Bronchial epithelial cell (primary cell): Measurements from ENCODE around the gene PPP2R5C. TPM values are rescaled to one million over a fixed set of nuclear protein-coding genes. Genes with fewer than 3 reads are reported as not detected.

ENCODE experiments used
- DNase-seq: peaks from one replicate; pipeline ENCODE4 v3.0.0-alpha.2; 2010; ENCODE audit warnings: low read depth
- FAIRE-seq: peaks from 2 replicates; lab custom pipeline; 2011; peaks lifted over from hg19 to GRCh38; lab: Jason Lieb, UNC
- H3K27me3 ChIP-seq: 2 replicates; pipeline ENCODE4 v1.5.1; 2011; ENCODE audit warnings: low read length; ENCODE audit not compliant: control insufficient read depth, insufficient read depth
- H3K36me3 ChIP-seq: 2 replicates; pipeline ENCODE4 v1.5.1; 2011; ENCODE audit warnings: low read length; ENCODE audit not compliant: control insufficient read depth, insufficient read depth
- H3K4me3 ChIP-seq: 2 replicates; pipeline ENCODE4 v1.5.1; 2011; ENCODE audit warnings: mild to moderate bottlenecking, low read depth, low read length, control low read depth
- CTCF ChIP-seq: IDR thresholded peaks from 2 replicates; pipeline ENCODE4 v1.5.1; 2011; ENCODE audit warnings: mild to moderate bottlenecking, moderate library complexity, low read length, control low read depth, inconsistent platforms; ENCODE audit not compliant: insufficient read depth, severe bottlenecking
- total RNA-seq: library from RNA; depleted of rRNA; stranded (reverse); fragments of >200 nt; gene quantifications from 2 replicates; pipeline ENCODE4 v1.2.1, GENCODE V29; 2014

PPP2R5C gene
- total RNA-seq, 1 donor from 2014 or later = 71.3 TPM

- H3K4me3 ChIP-seq = no peak overlapping the region
- no peak for DNase-seq
- H3K36me3 ChIP-seq = peaks cover 8% of the 10 kb centered on the region
- peak; percentile 58 for FAIRE-seq
- TF ChIP-seq CTCF = no peak
- H3K27me3 ChIP-seq = no peaks in the 10 kb centered on the region
Observed at GRCh38 chr14:101914083-101914482, 152.6 kb downstream of the PPP2R5C start.

GRCh38 chr14:101915871-101916815, 154.6 kb downstream of the PPP2R5C start:
- Histone ChIP-seq H3K36me3 (peaks cover 5% of the 10 kb centered on the region), H3K27me3 (no peaks in the 10 kb centered on the region), H3K4me3 (no peak overlapping the region)
- DNase-seq = no peak
- TF ChIP-seq CTCF = no peak
- no peak for FAIRE-seq

GRCh38 chr14:101916816-101917412, 155.4 kb downstream of the PPP2R5C start:
- TF ChIP-seq CTCF = no peak
- H3K36me3 ChIP-seq = peaks cover 4% of the 10 kb centered on the region

GRCh38 chr14:101917413-101918017, 156.0 kb downstream of the PPP2R5C start:
- DNase-seq = no peak
- no peak for TF ChIP-seq CTCF
- Histone ChIP-seq H3K36me3 (peaks cover 4% of the 10 kb centered on the region), H3K27me3 (no peaks in the 10 kb centered on the region), H3K4me3 (no peak overlapping the region)
- FAIRE-seq = peak; percentile 23

More at GRCh38 chr14:101916816-101917412, 155.4 kb downstream of the PPP2R5C start:
- DNase-seq = no peak
- no peak for FAIRE-seq
- H3K4me3 ChIP-seq = no peak overlapping the region
- H3K27me3 ChIP-seq = no peaks in the 10 kb centered on the region

GRCh38 chr14:101918065-101918989, 156.8 kb downstream of the PPP2R5C start:
- no peak for DNase-seq
- TF ChIP-seq CTCF = no peak
- Histone ChIP-seq H3K4me3 (no peak overlapping the region), H3K36me3 (peaks cover 4% of the 10 kb centered on the region), H3K27me3 (no peaks in the 10 kb centered on the region)
- FAIRE-seq = no peak
